Measurements from ENCODE around the gene TMEM236.

DNA sequence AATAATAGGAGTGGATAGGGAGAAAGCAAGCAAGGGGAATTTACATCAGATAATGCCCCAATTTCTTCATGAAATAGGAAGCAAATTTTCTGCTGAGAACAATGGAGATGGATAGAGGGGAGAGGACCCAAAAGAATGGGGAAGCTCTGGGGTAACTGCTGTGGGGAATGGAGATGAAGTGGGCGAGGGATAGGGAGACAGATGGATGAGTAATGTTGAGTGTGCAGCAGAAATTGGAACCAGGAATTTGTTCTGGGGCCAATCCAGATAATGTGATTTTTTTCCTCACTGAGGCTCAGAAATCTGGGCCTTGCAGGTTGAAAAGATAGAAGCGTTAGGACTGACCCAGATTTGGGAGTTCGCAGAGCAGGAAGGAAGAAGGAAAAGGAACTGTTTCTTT is 32.7 kb downstream of the TMEM236 start:
- TF ChIP-seq, protein P1, sequence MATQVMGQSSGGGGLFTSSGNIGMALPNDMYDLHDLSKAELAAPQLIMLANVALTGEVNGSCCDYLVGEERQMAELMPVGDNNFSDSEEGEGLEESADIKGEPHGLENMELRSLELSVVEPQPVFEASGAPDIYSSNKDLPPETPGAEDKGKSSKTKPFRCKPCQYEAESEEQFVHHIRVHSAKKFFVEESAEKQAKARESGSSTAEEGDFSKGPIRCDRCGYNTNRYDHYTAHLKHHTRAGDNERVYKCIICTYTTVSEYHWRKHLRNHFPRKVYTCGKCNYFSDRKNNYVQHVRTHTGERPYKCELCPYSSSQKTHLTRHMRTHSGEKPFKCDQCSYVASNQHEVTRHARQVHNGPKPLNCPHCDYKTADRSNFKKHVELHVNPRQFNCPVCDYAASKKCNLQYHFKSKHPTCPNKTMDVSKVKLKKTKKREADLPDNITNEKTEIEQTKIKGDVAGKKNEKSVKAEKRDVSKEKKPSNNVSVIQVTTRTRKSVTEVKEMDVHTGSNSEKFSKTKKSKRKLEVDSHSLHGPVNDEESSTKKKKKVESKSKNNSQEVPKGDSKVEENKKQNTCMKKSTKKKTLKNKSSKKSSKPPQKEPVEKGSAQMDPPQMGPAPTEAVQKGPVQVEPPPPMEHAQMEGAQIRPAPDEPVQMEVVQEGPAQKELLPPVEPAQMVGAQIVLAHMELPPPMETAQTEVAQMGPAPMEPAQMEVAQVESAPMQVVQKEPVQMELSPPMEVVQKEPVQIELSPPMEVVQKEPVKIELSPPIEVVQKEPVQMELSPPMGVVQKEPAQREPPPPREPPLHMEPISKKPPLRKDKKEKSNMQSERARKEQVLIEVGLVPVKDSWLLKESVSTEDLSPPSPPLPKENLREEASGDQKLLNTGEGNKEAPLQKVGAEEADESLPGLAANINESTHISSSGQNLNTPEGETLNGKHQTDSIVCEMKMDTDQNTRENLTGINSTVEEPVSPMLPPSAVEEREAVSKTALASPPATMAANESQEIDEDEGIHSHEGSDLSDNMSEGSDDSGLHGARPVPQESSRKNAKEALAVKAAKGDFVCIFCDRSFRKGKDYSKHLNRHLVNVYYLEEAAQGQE (IDR thresholded peaks at IDR 0.05; ENCODE audit: insufficient read depth in 1 of 2, low read depth in 2 of 2, low read length in 2 of 2): no peak
- TF ChIP-seq POLR2AphosphoS5 (IDR thresholded peaks at IDR 0.05; ENCODE audit: low read depth, low read length) (no peak), TAF1 (IDR thresholded peaks at IDR 0.05; ENCODE audit: borderline replicate concordance, insufficient read depth, low read length) (no peak)

Data from PFSK-1 (cell line).